ENCODE measurements around the gene CGAS.
A peak's percentile ranks its signal among the peaks of the same experiment; 100 is the strongest.

GRCh38 chr6:73461537-73462350, 9.6 kb upstream of the CGAS start, which contains the start of gene MTO1:
- peak; percentile 65 for TF ChIP-seq POLR2A (IDR thresholded peaks at IDR 0.05)
- TF ChIP-seq CTCF (IDR thresholded peaks at IDR 0.05), result no peak
- no peak for TF ChIP-seq EP300 (IDR thresholded peaks at IDR 0.05; ENCODE audit: low read depth)
